Caco-2 (cell line): ENCODE data around the gene ATF4. TPM values are rescaled to one million over a fixed set of nuclear protein-coding genes. Genes with fewer than 3 reads are reported as not detected.

ENCODE experiments used
- BruUV-seq: library from RNA; stranded (reverse); fragments of 400-500 nt; replicated peaks from 2 replicates; lab custom pipeline; 2021; lab: Mats Ljungman, UMichigan
- CTCF ChIA-PET: fragments of 300-600 bp; sonication (Branson Sonifier 250); formaldehyde crosslinking; loops from one replicate; lab custom pipeline; 2022; ENCODE audit warnings: antibody characterized with exemption; lab: Charles Lee
- POLR2A ChIA-PET: fragments of 300-600 bp; sonication (Branson Sonifier 250); formaldehyde crosslinking; loops from one replicate; lab custom pipeline; 2022; ENCODE audit warnings: antibody characterized with exemption; lab: Charles Lee
- DNase-seq, 2 experiments: peaks; one replicate each; pipeline versions ENCODE4 v3.0.0 to v3.0.0-alpha.2; 2020 to 2022
- H3K27me3 ChIP-seq: replicated peaks from 2 replicates; pipeline ENCODE4 v1.6.0; 2011; ENCODE audit warnings: low read length; ENCODE audit not compliant: control insufficient read depth, insufficient read depth
- H3K36me3 ChIP-seq: 2 replicates; pipeline ENCODE4 v1.5.1; 2011; ENCODE audit warnings: low read length; ENCODE audit not compliant: control insufficient read depth, insufficient read depth
- H3K4me1 ChIP-seq: fragments of 250-450 bp; sonication (Bioruptor Pico); 2 replicates; pipeline ENCODE4 v1.5.1; 2020; ENCODE audit warnings: mild to moderate bottlenecking
- H3K4me3 ChIP-seq: 2 replicates; pipeline ENCODE4 v1.5.1; 2011; ENCODE audit warnings: low read depth, mild to moderate bottlenecking, control low read depth, low read length
- H3K9me3 ChIP-seq: fragments of 250-450 bp; sonication (Bioruptor Pico); 2 replicates; pipeline ENCODE4 v1.5.1; 2020; ENCODE audit warnings: mild to moderate bottlenecking, moderate library complexity
- H3K27ac Mint-ChIP-seq: one replicate; pipeline ENCODE4 v1.8.0; 2022; ENCODE audit warnings: mixed read lengths; ENCODE audit not compliant: unreplicated experiment
- H3K27me3 Mint-ChIP-seq: one replicate; pipeline ENCODE4 v1.8.0; 2022; ENCODE audit warnings: mixed read lengths; ENCODE audit not compliant: insufficient read depth, unreplicated experiment
- H3K36me3 Mint-ChIP-seq: one replicate; pipeline ENCODE4 v1.8.0; 2022; ENCODE audit warnings: mild to moderate bottlenecking, mixed read lengths; ENCODE audit not compliant: insufficient read depth, unreplicated experiment
- H3K4me1 Mint-ChIP-seq: one replicate; pipeline ENCODE4 v1.8.0; 2022; ENCODE audit warnings: low read depth, mixed read lengths; ENCODE audit not compliant: unreplicated experiment
- H3K4me3 Mint-ChIP-seq: one replicate; pipeline ENCODE4 v1.8.0; 2022; ENCODE audit warnings: mild to moderate bottlenecking, moderate library complexity, mixed read lengths; ENCODE audit not compliant: unreplicated experiment
- H3K9me3 Mint-ChIP-seq: one replicate; pipeline ENCODE4 v1.8.0; 2022; ENCODE audit warnings: mixed read lengths; ENCODE audit not compliant: unreplicated experiment
- intact Hi-C: fragments of 100-400 bp; cut with micrococcal nuclease; formaldehyde crosslinking; loops from one replicate; pipeline ENCODE4 v1.10.0; 2022; ENCODE audit not compliant: unreplicated experiment
- total RNA-seq: library from RNA; stranded (reverse); gene quantifications from 2 replicates; pipeline ENCODE4 v1.2.3, GENCODE V29; 2022
- TF ChIP-seq, protein P1 (sequence below), 2 experiments: fragments of 200-600 bp in 1 of 2; IDR thresholded peaks; 1 replicate in 1 of 2; 2 replicates in 1 of 2; pipeline versions ENCODE4 v1.5.1 to v1.8.0; 2011 to 2022; ENCODE audit warnings: antibody characterized with exemption in 1 of 2, control low read depth in 1 of 2, inconsistent platforms in 1 of 2, low read depth in 1 of 2, low read length in 1 of 2, mild to moderate bottlenecking in 1 of 2, moderate library complexity in 1 of 2; ENCODE audit not compliant: insufficient read depth in 1 of 2, severe bottlenecking in 1 of 2, unreplicated experiment in 1 of 2

The ATF4 gene
- total RNA-seq, 1 experiment from 2014 or later = 647 TPM

DNA sequence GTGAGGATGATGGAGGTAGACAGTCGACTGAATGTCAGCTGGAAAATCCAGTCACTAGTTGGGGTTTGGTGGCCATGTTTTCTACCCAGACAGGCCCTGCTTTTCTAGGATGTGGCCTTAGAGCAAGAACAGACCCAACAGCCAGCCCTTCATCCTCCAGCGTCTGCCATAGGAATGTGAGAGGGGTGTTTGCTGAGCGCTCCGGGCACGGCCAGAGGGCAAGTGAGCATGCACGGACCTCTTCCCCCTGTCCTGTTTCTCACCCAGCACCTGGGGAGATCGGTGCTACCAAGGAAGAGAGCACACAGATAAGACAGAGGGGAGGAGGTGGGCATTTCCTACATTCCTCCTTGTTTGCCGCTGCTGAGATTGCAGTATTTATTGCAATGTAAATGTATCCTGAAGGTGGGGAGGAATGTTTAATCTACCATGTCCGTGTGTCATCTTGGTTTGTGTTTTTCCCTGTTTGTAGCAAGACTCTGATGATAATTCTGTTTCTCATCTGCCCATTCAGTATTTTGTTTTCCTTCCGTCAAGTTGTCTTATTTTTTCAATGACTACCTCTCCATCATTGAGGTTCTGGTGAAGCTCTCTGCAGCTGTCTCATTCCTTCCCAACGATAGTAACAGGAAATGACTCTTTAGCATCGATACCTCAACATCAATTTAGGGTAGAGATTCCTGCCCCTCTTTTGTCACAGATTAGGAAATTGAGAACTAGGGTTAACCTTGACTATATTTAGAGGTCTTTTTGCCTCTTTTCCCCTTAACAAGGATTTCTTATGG is 4.9 kb upstream of the ATF4 start:
- TF ChIP-seq, protein P1, sequence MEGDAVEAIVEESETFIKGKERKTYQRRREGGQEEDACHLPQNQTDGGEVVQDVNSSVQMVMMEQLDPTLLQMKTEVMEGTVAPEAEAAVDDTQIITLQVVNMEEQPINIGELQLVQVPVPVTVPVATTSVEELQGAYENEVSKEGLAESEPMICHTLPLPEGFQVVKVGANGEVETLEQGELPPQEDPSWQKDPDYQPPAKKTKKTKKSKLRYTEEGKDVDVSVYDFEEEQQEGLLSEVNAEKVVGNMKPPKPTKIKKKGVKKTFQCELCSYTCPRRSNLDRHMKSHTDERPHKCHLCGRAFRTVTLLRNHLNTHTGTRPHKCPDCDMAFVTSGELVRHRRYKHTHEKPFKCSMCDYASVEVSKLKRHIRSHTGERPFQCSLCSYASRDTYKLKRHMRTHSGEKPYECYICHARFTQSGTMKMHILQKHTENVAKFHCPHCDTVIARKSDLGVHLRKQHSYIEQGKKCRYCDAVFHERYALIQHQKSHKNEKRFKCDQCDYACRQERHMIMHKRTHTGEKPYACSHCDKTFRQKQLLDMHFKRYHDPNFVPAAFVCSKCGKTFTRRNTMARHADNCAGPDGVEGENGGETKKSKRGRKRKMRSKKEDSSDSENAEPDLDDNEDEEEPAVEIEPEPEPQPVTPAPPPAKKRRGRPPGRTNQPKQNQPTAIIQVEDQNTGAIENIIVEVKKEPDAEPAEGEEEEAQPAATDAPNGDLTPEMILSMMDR (IDR thresholded peaks at IDR 0.05; ENCODE audit: insufficient read depth in 1 of 2, low read depth in 1 of 2, low read length in 1 of 2, severe bottlenecking in 1 of 2, unreplicated experiment in 1 of 2) = no peak
- Histone ChIP-seq H3K36me3 (peaks cover 11% of the 10 kb centered on the region), H3K4me3 (no peak overlapping the region), H3K27me3 (no peaks in the 10 kb centered on the region), H3K4me1 (peaks cover 13% of the 10 kb centered on the region; the same call in 1 of the 2 replicates), H3K9me3 (no peaks in the 10 kb centered on the region)
- no peak for DNase-seq
- no TSS peak for BruUV-seq
- Mint-ChIP-seq H3K4me1 (peaks cover 28% of the 10 kb centered on the region), H3K27me3 (no peaks in the 10 kb centered on the region), H3K4me3 (no peak overlapping the region), H3K27ac (no peak overlapping the region), H3K9me3 (no peaks in the 10 kb centered on the region), H3K36me3 (peaks cover 83% of the 10 kb centered on the region)
- ChIA-PET CTCF (interaction anchor here (1.2 to 1.4 kb wide), 3 partner anchors 22 to 99 kb away, joined by 3 to 5 read pairs (median 5); no protein-coding TSS in a partner anchor), POLR2A (interaction anchor here (0.6 kb wide), 2 partner anchors 14 to 15 kb away, joined by 3 read pairs; partner anchors contain the start of gene MIEF1)
- intact Hi-C loops = no loop called here

GRCh38 chr22:39517470-39517869 is 2.9 kb upstream of the ATF4 start:
- TF ChIP-seq, protein P1 (IDR thresholded peaks at IDR 0.05; ENCODE audit: insufficient read depth in 1 of 2, low read depth in 1 of 2, low read length in 1 of 2, severe bottlenecking in 1 of 2, unreplicated experiment in 1 of 2) = no peak
- H3K9me3 ChIP-seq = no peaks in the 10 kb centered on the region
- Mint-ChIP-seq H3K4me1 (peaks cover 37% of the 10 kb centered on the region), H3K9me3 (no peaks in the 10 kb centered on the region), H3K27me3 (no peaks in the 10 kb centered on the region), H3K36me3 (peaks cover 88% of the 10 kb centered on the region), H3K4me3 (no peak overlapping the region), H3K27ac (no peak overlapping the region)
- no peak for DNase-seq
- no peak overlapping the region for H3K4me3 ChIP-seq
- ChIA-PET CTCF (interaction anchor here (0.5 to 1.4 kb wide), 4 partner anchors 12 to 117 kb away, joined by 3 to 8 read pairs (median 3); partner anchors contain the start of gene TAB1), POLR2A (interaction anchor here (0.8 to 1.0 kb wide), 2 partner anchors 11 to 15 kb away, joined by 3 read pairs; partner anchors contain the start of gene MIEF1)
- peaks cover 13% of the 10 kb centered on the region for H3K36me3 ChIP-seq
- H3K27me3 ChIP-seq = no peaks in the 10 kb centered on the region
- intact Hi-C loops = no loop called here
- H3K4me1 ChIP-seq = peaks cover 20% of the 10 kb centered on the region
- no TSS peak for BruUV-seq

GRCh38 chr22:39518144-39518786 is 2.1 kb upstream of the ATF4 start:
- H3K36me3 Mint-ChIP-seq = peaks cover 88% of the 10 kb centered on the region
- H3K4me3 ChIP-seq = peak overlapping the region; percentile 91; the same call in 1 of the 2 replicates

More at GRCh38 chr22:39518144-39518786, 2.1 kb upstream of the ATF4 start:
- H3K4me1 Mint-ChIP-seq = peaks cover 38% of the 10 kb centered on the region
- Histone ChIP-seq H3K4me1 (peaks cover 26% of the 10 kb centered on the region), H3K27me3 (no peaks in the 10 kb centered on the region), H3K9me3 (no peaks in the 10 kb centered on the region), H3K36me3 (peaks cover 16% of the 10 kb centered on the region)
- TF ChIP-seq, protein P1 (IDR thresholded peaks at IDR 0.05; ENCODE audit: insufficient read depth in 1 of 2, low read depth in 1 of 2, low read length in 1 of 2, severe bottlenecking in 1 of 2, unreplicated experiment in 1 of 2) = no peak
- POLR2A ChIA-PET = interaction anchor here (0.8 kb wide), 1 partner anchor 10 kb away, joined by 3 read pairs; no protein-coding TSS in a partner anchor
- H3K27ac Mint-ChIP-seq = peak overlapping the region; percentile 98
- H3K4me3 Mint-ChIP-seq = peak overlapping the region; percentile 79
- BruUV-seq = no TSS peak
- H3K9me3 Mint-ChIP-seq = no peaks in the 10 kb centered on the region
- CTCF ChIA-PET = interaction anchor here (0.8 to 1.4 kb wide), 4 partner anchors 11 to 118 kb away, joined by 3 to 8 read pairs (median 4); partner anchors contain the start of gene TAB1
- no peak for DNase-seq
- H3K27me3 Mint-ChIP-seq = no peaks in the 10 kb centered on the region
- intact Hi-C loops = no loop called here
